SK-N-SH treated with all-trans-retinoic acid at 6 μM for 48 hours (cell line): ENCODE measurements around the gene ACE.
"Not testable (repeated sequence)": the region's sequence is repeated elsewhere in the genome, so short reads cannot be mapped to it uniquely, and the experiment has no call there.

Source experiments
- ATAC-seq: fragments of 200-7000 bp; cut with Tn5 transposase; 3 replicates; pipeline ENCODE4 v1.9.1; 2020; ENCODE audit warnings: mild to moderate bottlenecking, moderate library complexity
- ARNTL ChIP-seq: fragments of 450-650 bp; formaldehyde crosslinking; IDR thresholded peaks from 2 replicates; pipeline ENCODE4 v1.5.0; 2020; ENCODE audit warnings: low read depth, mild to moderate bottlenecking, moderate library complexity, borderline replicate concordance
- BACH2 ChIP-seq: fragments of 250-450 bp; sonication (Bioruptor Pico); IDR thresholded peaks from 2 replicates; pipeline ENCODE4 v1.9.0; 2021; ENCODE audit warnings: mild to moderate bottlenecking, borderline replicate concordance
- CREB5 ChIP-seq: fragments of 250-450 bp; sonication (Bioruptor Pico); IDR thresholded peaks from 2 replicates; pipeline ENCODE4 v1.5.1; 2020; ENCODE audit warnings: low read depth, mild to moderate bottlenecking, moderate library complexity
- CSDC2 ChIP-seq: fragments of 250-450 bp; sonication (Bioruptor Pico); IDR thresholded peaks from 2 replicates; pipeline ENCODE4 v1.5.0; 2020; ENCODE audit warnings: mild to moderate bottlenecking, moderate library complexity
- ESRRG ChIP-seq: fragments of 250-450 bp; sonication (Bioruptor Pico); IDR thresholded peaks from 2 replicates; pipeline ENCODE4 v1.6.1; 2021; ENCODE audit warnings: mild to moderate bottlenecking
- GLIS3 ChIP-seq: fragments of 250-450 bp; sonication (Bioruptor Pico); IDR thresholded peaks from 2 replicates; pipeline ENCODE4 v1.5.0; 2020; ENCODE audit warnings: mild to moderate bottlenecking, moderate library complexity
- ISL1 ChIP-seq: fragments of 250-450 bp; sonication (Bioruptor Pico); IDR thresholded peaks from 2 replicates; pipeline ENCODE4 v2.1.2; 2022; ENCODE audit warnings: mild to moderate bottlenecking, moderate library complexity
- POU6F1 ChIP-seq: fragments of 250-450 bp; sonication (Bioruptor Pico); IDR thresholded peaks from 2 replicates; pipeline ENCODE4 v1.8.0; 2021; ENCODE audit warnings: low read depth, mild to moderate bottlenecking, moderate library complexity, borderline replicate concordance
- RARB ChIP-seq: fragments of 250-450 bp; sonication (Bioruptor Pico); IDR thresholded peaks from 2 replicates; pipeline ENCODE4 v1.8.0; 2021; ENCODE audit warnings: mild to moderate bottlenecking, moderate library complexity
- SNAI2 ChIP-seq: fragments of 250-450 bp; sonication (Bioruptor Pico); IDR thresholded peaks from 2 replicates; pipeline ENCODE4 v1.5.0; 2020; ENCODE audit warnings: mild to moderate bottlenecking, moderate library complexity
- TCF4 ChIP-seq: fragments of 250-450 bp; sonication (Bioruptor Pico); IDR thresholded peaks from 2 replicates; pipeline ENCODE4 v1.8.0; 2021; ENCODE audit warnings: mild to moderate bottlenecking, moderate library complexity, borderline replicate concordance
- TOX ChIP-seq: fragments of 250-450 bp; sonication (Bioruptor Pico); IDR thresholded peaks from 2 replicates; pipeline ENCODE4 v1.8.0; 2021; ENCODE audit warnings: mild to moderate bottlenecking, moderate library complexity, borderline replicate concordance
- ZC3H10 ChIP-seq: fragments of 250-450 bp; sonication (Bioruptor Pico); IDR thresholded peaks from 2 replicates; pipeline ENCODE4 v1.5.1; 2021; ENCODE audit warnings: mild to moderate bottlenecking, moderate library complexity
- ZFP3 ChIP-seq: fragments of 250-450 bp; sonication (Bioruptor Pico); IDR thresholded peaks from 2 replicates; pipeline ENCODE4 v1.5.0; 2020; ENCODE audit warnings: mild to moderate bottlenecking, moderate library complexity
- ZFP30 ChIP-seq: fragments of 450-650 bp; formaldehyde crosslinking; IDR thresholded peaks from 2 replicates; pipeline ENCODE4 v1.5.0; 2022; ENCODE audit warnings: mild to moderate bottlenecking, moderate library complexity
- ZNF565 ChIP-seq: fragments of 450-650 bp; formaldehyde crosslinking; conservative IDR thresholded peaks from 2 replicates; pipeline ENCODE4 v1.5.0; 2020; ENCODE audit warnings: low read depth, mild to moderate bottlenecking, moderate library complexity
- ZNF70 ChIP-seq: fragments of 450-650 bp; formaldehyde crosslinking; IDR thresholded peaks from 2 replicates; pipeline ENCODE4 v1.5.0; 2020; ENCODE audit warnings: mild to moderate bottlenecking, moderate library complexity
- ZNF8 ChIP-seq: fragments of 450-650 bp; formaldehyde crosslinking; IDR thresholded peaks from 2 replicates; pipeline ENCODE4 v1.5.0; 2020; ENCODE audit warnings: mild to moderate bottlenecking, moderate library complexity

ACE gene

GRCh38 chr17:63452046-63452961, 24.6 kb upstream of the ACE start:
- no peak for ATAC-seq

GRCh38 chr17:63452962-63453551, 23.8 kb upstream of the ACE start:
- TF ChIP-seq ZFP3: no peak

More at GRCh38 chr17:63452046-63452961, 24.6 kb upstream of the ACE start:
- TF ChIP-seq BACH2 (CRISPR knock-in tag): no peak
- TF ChIP-seq POU6F1 (CRISPR knock-in tag): no peak
- no peak for TF ChIP-seq GLIS3
- TF ChIP-seq ZFP30 (CRISPR knock-in tag): no peak
- no peak for TF ChIP-seq ZNF565 (CRISPR knock-in tag)
- no peak for TF ChIP-seq TCF4 (CRISPR knock-in tag)

GRCh38 chr17:63454357-63454756, 22.5 kb upstream of the ACE start:
- not testable (repeated sequence) for ATAC-seq

More at GRCh38 chr17:63452962-63453551, 23.8 kb upstream of the ACE start:
- ATAC-seq: no peak

GRCh38 chr17:63454915-63455314, 21.9 kb upstream of the ACE start:
- TF ChIP-seq TOX: no peak
- TF ChIP-seq ESRRG (CRISPR knock-in tag): no peak
- no peak for TF ChIP-seq TCF4 (CRISPR knock-in tag)
- no peak for TF ChIP-seq BACH2 (CRISPR knock-in tag)
- no peak for TF ChIP-seq GLIS3
- no peak for TF ChIP-seq ISL1 (CRISPR knock-in tag)
- TF ChIP-seq RARB (CRISPR knock-in tag): no peak
- ATAC-seq: peak; percentile 19

- TF ChIP-seq POU6F1 (CRISPR knock-in tag): no peak
- TF ChIP-seq TOX: no peak
- TF ChIP-seq ESRRG (CRISPR knock-in tag): no peak
- TF ChIP-seq TCF4 (CRISPR knock-in tag): peak; percentile 79; the same call in 1 of the 2 replicates
- peak; percentile 56 for ATAC-seq
Measured at GRCh38 chr17:63455417-63455816, 21.4 kb upstream of the ACE start.

GRCh38 chr17:63458478-63458877, 18.4 kb upstream of the ACE start:
- no peak for TF ChIP-seq ZC3H10 (CRISPR knock-in tag)
- no peak for TF ChIP-seq ZNF8 (CRISPR knock-in tag)
- TF ChIP-seq ZNF70: no peak
- no peak for TF ChIP-seq RARB (CRISPR knock-in tag)
- TF ChIP-seq ISL1 (CRISPR knock-in tag): no peak
- TF ChIP-seq CSDC2: no peak
- TF ChIP-seq TOX: no peak
- TF ChIP-seq CREB5 (CRISPR knock-in tag): no peak
- TF ChIP-seq ZFP3: no peak
- no peak for TF ChIP-seq ZFP30 (CRISPR knock-in tag)
- TF ChIP-seq ESRRG (CRISPR knock-in tag): no peak
- no peak for TF ChIP-seq SNAI2 (CRISPR knock-in tag)
- no peak for TF ChIP-seq BACH2 (CRISPR knock-in tag)
- TF ChIP-seq ARNTL: no peak
- ATAC-seq: no peak
